Measurements from ENCODE around the gene CTAGE1.

GRCh38 chr18:22411446-22411845, 6.3 kb downstream of the CTAGE1 start:
- TF ChIP-seq EZH2 (IDR thresholded peaks at IDR 0.05; ENCODE audit: borderline replicate concordance, control insufficient read depth, low read depth, low read length) (no peak), CHD2 (IDR thresholded peaks at IDR 0.05; ENCODE audit: borderline replicate concordance, low read depth, low read length) (no peak), CTCF (IDR thresholded peaks at IDR 0.05 in 2 of 3, conservative IDR thresholded peaks at IDR 0.05 in 1 of 3; ENCODE audit: control insufficient read depth in 2 of 3, extremely low read depth in 1 of 3, insufficient read depth in 1 of 3, low read depth in 3 of 3, low read length in 3 of 3) (no peak), NFIC (IDR thresholded peaks at IDR 0.05; ENCODE audit: low read depth, low read length) (no peak), TCF3 (IDR thresholded peaks at IDR 0.05; ENCODE audit: borderline replicate concordance, insufficient read depth, low read depth, low read length) (no peak), ZBTB4 (CRISPR knock-in tag; IDR thresholded peaks at IDR 0.05) (no peak)

All from GM12878 (cell line).